HG03196 (cell line): ENCODE measurements around the gene MZT2B.
"Not testable (repeated sequence)": the region's sequence is repeated elsewhere in the genome, so short reads cannot be mapped to it uniquely, and the experiment has no call there.

Source experiments
- ATAC-seq: cut with Tn5 transposase; IDR thresholded peaks from one replicate; pipeline ENCODE4 v1.9.1; 2021; ENCODE audit not compliant: unreplicated experiment

MZT2B gene

GRCh38 chr2:130152136-130152815 lies 29.8 kb upstream of the MZT2B start:
- not testable (repeated sequence) for ATAC-seq

- ATAC-seq: no peak
These were observed 29.1 kb upstream of the MZT2B start for GRCh38 chr2:130152816-130153595.

GRCh38 chr2:130153721-130154422 lies 28.2 kb upstream of the MZT2B start:
- ATAC-seq: not testable (repeated sequence)

- ATAC-seq: not testable (repeated sequence)
These were observed 27.7 kb upstream of the MZT2B start for GRCh38 chr2:130154423-130154770.

- no peak for ATAC-seq
These were observed 27.0 kb upstream of the MZT2B start for GRCh38 chr2:130154773-130155765.

GRCh38 chr2:130155956-130156623 lies 26.0 kb upstream of the MZT2B start:
- ATAC-seq: not testable (repeated sequence)

GRCh38 chr2:130156624-130157004 lies 25.4 kb upstream of the MZT2B start:
- ATAC-seq: no peak

- ATAC-seq: peak; percentile 47
These were observed 24.7 kb upstream of the MZT2B start for GRCh38 chr2:130157354-130157753.

- peak; percentile 72 for ATAC-seq
These were observed 24.1 kb upstream of the MZT2B start for GRCh38 chr2:130157825-130158514.

- ATAC-seq: no peak
These were observed 23.4 kb upstream of the MZT2B start for GRCh38 chr2:130158631-130159030.

- not testable (repeated sequence) for ATAC-seq
These were observed 22.7 kb upstream of the MZT2B start for GRCh38 chr2:130159376-130159775.

- ATAC-seq: no peak
These were observed 21.9 kb upstream of the MZT2B start for GRCh38 chr2:130160131-130160530.

- ATAC-seq: not testable (repeated sequence)
These were observed 21.0 kb upstream of the MZT2B start for GRCh38 chr2:130160838-130161705.

- not testable (repeated sequence) for ATAC-seq
These were observed 19.6 kb upstream of the MZT2B start for GRCh38 chr2:130162486-130162885.

- ATAC-seq: no peak
These were observed 19.1 kb upstream of the MZT2B start for GRCh38 chr2:130162968-130163367.

- ATAC-seq: no peak
These were observed 16.6 kb upstream of the MZT2B start for GRCh38 chr2:130165293-130166016.

- not testable (repeated sequence) for ATAC-seq
These were observed 15.5 kb upstream of the MZT2B start for GRCh38 chr2:130166611-130167010.

- not testable (repeated sequence) for ATAC-seq
These were observed 12.9 kb upstream of the MZT2B start for GRCh38 chr2:130169163-130169562.
